Stimulated activated CD8-positive, alpha-beta memory T cell treated with anti-CD3 and anti-CD28 coated beads, Interleukin-7, amount 100 ng/mL, for 48 hours (primary cell): ENCODE measurements around the gene HDHD5.
A peak's percentile ranks its signal among the peaks of the same experiment; 100 is the strongest.

Source experiments
- DNase-seq, 2 donors: peaks; one replicate each; pipeline ENCODE4 v3.0.0-alpha.2; 2020; ENCODE audit warnings: low read depth in 1 of 2; ENCODE audit errors: extremely low read depth in 1 of 2

The HDHD5 gene

GRCh38 chr22:17158568-17159503, at the start of gene HDHD5:
TSS of gene HDHD5 (minus strand) at chr22:17159277. CDS start at chr22:17159251, 26 bp downstream.
- peak; percentile 66 to 77 for DNase-seq

GRCh38 chr22:17205432-17205831, 46.4 kb upstream of the HDHD5 start:
- no peak for DNase-seq

- no peak for DNase-seq
These were observed 42.3 kb upstream of the HDHD5 start for GRCh38 chr22:17201285-17201945.

GRCh38 chr22:17199003-17199731, 40.1 kb upstream of the HDHD5 start:
- DNase-seq: no peak

- DNase-seq: no peak
These were observed 39.3 kb upstream of the HDHD5 start for GRCh38 chr22:17198170-17199002.

GRCh38 chr22:17194213-17194612, 35.1 kb upstream of the HDHD5 start:
- no peak for DNase-seq

- no peak for DNase-seq
These were observed 33.1 kb upstream of the HDHD5 start for GRCh38 chr22:17192186-17192585.

GRCh38 chr22:17191163-17191784, 32.2 kb upstream of the HDHD5 start:
- DNase-seq: no peak

- DNase-seq: no peak
These were observed 31.6 kb upstream of the HDHD5 start for GRCh38 chr22:17190702-17191101.

GRCh38 chr22:17176715-17177114, 17.6 kb upstream of the HDHD5 start:
- DNase-seq: no peak

- no peak for DNase-seq
These were observed 13.2 kb upstream of the HDHD5 start for GRCh38 chr22:17172029-17172833.

- peak; percentile 72 to 78 for DNase-seq
These were observed 12.3 kb upstream of the HDHD5 start for GRCh38 chr22:17171153-17172028.

- DNase-seq: no peak
These were observed 8.4 kb upstream of the HDHD5 start for GRCh38 chr22:17167486-17167885.

- DNase-seq: no peak
These were observed 5.4 kb upstream of the HDHD5 start for GRCh38 chr22:17164392-17165024.

- DNase-seq: no peak
These were observed 3.7 kb upstream of the HDHD5 start for GRCh38 chr22:17162731-17163130.

- DNase-seq: no peak
These were observed 2.9 kb upstream of the HDHD5 start for GRCh38 chr22:17161991-17162390.

GRCh38 chr22:17159504-17159951, 451 bp upstream of the HDHD5 start:
- peak; percentile 26 to 60 for DNase-seq

- DNase-seq: no peak
These were observed 905 bp downstream of the HDHD5 start for GRCh38 chr22:17158176-17158567.
